Astrocyte (in vitro differentiated cells and primary cell): ENCODE data around the gene HEXIM2. TPM values are rescaled to one million over a fixed set of nuclear protein-coding genes. Genes with fewer than 3 reads are reported as not detected.
A peak's percentile ranks its signal among the peaks of the same experiment; 100 is the strongest.

Experiments used
- DNase-seq: peaks from one replicate; pipeline ENCODE4 v3.0.0-alpha.2; 2010; ENCODE audit warnings: low read depth
- FAIRE-seq: peaks from 2 replicates; lab custom pipeline; 2011; peaks lifted over from hg19 to GRCh38; lab: Jason Lieb, UNC
- H2AFZ ChIP-seq: 2 replicates; pipeline ENCODE4 v1.6.0; 2012; ENCODE audit warnings: low read depth, low read length, inconsistent platforms
- H3K27ac ChIP-seq: 2 replicates; pipeline ENCODE4 v1.5.1; 2011; ENCODE audit warnings: low read depth, low read length, inconsistent platforms
- H3K27me3 ChIP-seq: 2 replicates; pipeline ENCODE4 v1.6.0; 2011; ENCODE audit warnings: low read length, inconsistent platforms; ENCODE audit not compliant: insufficient read depth
- H3K36me3 ChIP-seq: 2 replicates; pipeline ENCODE4 v1.5.1; 2011; ENCODE audit warnings: low read length, inconsistent platforms; ENCODE audit not compliant: insufficient read depth
- H3K4me1 ChIP-seq: 2 replicates; pipeline ENCODE4 v1.5.1; 2011; ENCODE audit warnings: low read length, inconsistent platforms; ENCODE audit not compliant: insufficient read depth
- H3K4me2 ChIP-seq: 2 replicates; pipeline ENCODE4 v1.6.0; 2012; ENCODE audit warnings: low read length, inconsistent platforms
- H3K4me3 ChIP-seq: 2 replicates; pipeline ENCODE4 v1.5.1; 2011; ENCODE audit warnings: low read depth, mild to moderate bottlenecking, low read length, inconsistent platforms; ENCODE audit not compliant: insufficient read depth
- H3K79me2 ChIP-seq: 2 replicates; pipeline ENCODE4 v1.6.0; 2012; ENCODE audit warnings: mild to moderate bottlenecking, low read length, inconsistent platforms; ENCODE audit not compliant: insufficient read depth
- H3K9ac ChIP-seq: 2 replicates; pipeline ENCODE4 v1.6.0; 2012; ENCODE audit warnings: mild to moderate bottlenecking, low read length, inconsistent platforms
- H3K9me3 ChIP-seq: 2 replicates; pipeline ENCODE4 v1.5.1; 2012; ENCODE audit warnings: low read depth, mild to moderate bottlenecking, low read length, inconsistent platforms; ENCODE audit not compliant: insufficient read depth
- H4K20me1 ChIP-seq: 2 replicates; pipeline ENCODE4 v1.6.0; 2012; ENCODE audit warnings: low read length, inconsistent platforms; ENCODE audit not compliant: insufficient read depth
- H3K27ac Mint-ChIP-seq: one replicate; pipeline ENCODE4 v1.8.0; 2021; ENCODE audit warnings: mild to moderate bottlenecking, mixed read lengths; ENCODE audit not compliant: unreplicated experiment
- H3K27me3 Mint-ChIP-seq: one replicate; pipeline ENCODE4 v1.8.0; 2021; ENCODE audit warnings: low read depth, mixed read lengths; ENCODE audit not compliant: unreplicated experiment
- H3K36me3 Mint-ChIP-seq: one replicate; pipeline ENCODE4 v1.8.0; 2021; ENCODE audit warnings: low read depth, mixed read lengths; ENCODE audit not compliant: unreplicated experiment
- H3K4me1 Mint-ChIP-seq: one replicate; pipeline ENCODE4 v1.8.0; 2021; ENCODE audit warnings: low read depth, mixed read lengths; ENCODE audit not compliant: unreplicated experiment
- H3K4me3 Mint-ChIP-seq: one replicate; pipeline ENCODE4 v1.8.0; 2021; ENCODE audit warnings: mild to moderate bottlenecking, moderate library complexity, mixed read lengths; ENCODE audit not compliant: unreplicated experiment
- H3K9me3 Mint-ChIP-seq: one replicate; pipeline ENCODE4 v1.8.0; 2021; ENCODE audit warnings: mild to moderate bottlenecking, mixed read lengths; ENCODE audit not compliant: unreplicated experiment
- CTCF ChIP-seq: IDR thresholded peaks from 2 replicates; pipeline ENCODE4 v1.5.1; 2011; ENCODE audit warnings: low read depth, mild to moderate bottlenecking, inconsistent platforms, low read length, moderate library complexity; ENCODE audit not compliant: insufficient read depth
- EZH2 ChIP-seq: IDR thresholded peaks from 2 replicates; pipeline ENCODE4 v1.6.1; 2012; ENCODE audit warnings: mild to moderate bottlenecking, low read length, inconsistent platforms; ENCODE audit not compliant: insufficient read depth
- microRNA-seq: library from miRNA; unstranded; fragments of <30 nt; microRNA quantifications from one replicate; pipeline ENCODE4 v1.2.0, GENCODE V29; 2020
- total RNA-seq: library from RNA; stranded (reverse); gene quantifications from 2 replicates; pipeline ENCODE4 v1.2.1, GENCODE V29; 2021

Gene HEXIM2
- total RNA-seq, 1 donor from 2014 or later: 9.0 TPM

GRCh38 chr17:45218895-45219661, 57.4 kb downstream of the HEXIM2 start:
- H3K27ac Mint-ChIP-seq: no peak overlapping the region
- DNase-seq (peak; percentile 48), FAIRE-seq (peak; percentile 75)
- Histone ChIP-seq H3K27me3 (peaks cover 21% of the 10 kb centered on the region), H3K9ac (no peak overlapping the region), H3K27ac (no peak overlapping the region), H3K9me3 (no peaks in the 10 kb centered on the region), H4K20me1 (no peaks in the 10 kb centered on the region), H3K4me1 (no peaks in the 10 kb centered on the region), H3K4me3 (no peak overlapping the region), H3K4me2 (peak overlapping the region; percentile 60), H3K36me3 (no peaks in the 10 kb centered on the region), H3K79me2 (no peaks in the 10 kb centered on the region), H2AFZ (no peak overlapping the region)
- H3K4me3 Mint-ChIP-seq: no peak overlapping the region
- H3K27me3 Mint-ChIP-seq: peaks cover 21% of the 10 kb centered on the region
- no peaks in the 10 kb centered on the region for H3K36me3 Mint-ChIP-seq
- H3K9me3 Mint-ChIP-seq: no peaks in the 10 kb centered on the region
- TF ChIP-seq EZH2 (no peak), CTCF (peak; percentile 95)
- no peaks in the 10 kb centered on the region for H3K4me1 Mint-ChIP-seq

Small RNA genes within 50 kb of the gene (microRNA-seq; reads per million reads assigned to microRNA genes)
- gene MIR6784: not detected

Other genes starting within 250 kb of the HEXIM2 start
- 0.22 TPM in 1 of 2 replicates, not detected in the other for gene GFAP, start 246.4 kb upstream of the HEXIM2 start, total RNA-seq
- 0.82 and 1.8 TPM in 2 replicates for gene KIF18B, start 214.1 kb upstream of the HEXIM2 start, total RNA-seq
- gene C1QL1, start 193.6 kb upstream of the HEXIM2 start, total RNA-seq: not detected in 2 replicates
- 34.8 and 43.3 TPM in 2 replicates for gene DCAKD, start 110.2 kb upstream of the HEXIM2 start, total RNA-seq
- 114 and 130 TPM in 2 replicates for gene NMT1, start 100.6 kb upstream of the HEXIM2 start, total RNA-seq
- gene PLCD3, start 29.4 kb upstream of the HEXIM2 start, total RNA-seq: 76.5 and 92.0 TPM in 2 replicates
- gene ACBD4, start 26.2 kb upstream of the HEXIM2 start, total RNA-seq: 3.9 and 4.7 TPM in 2 replicates
- 44.5 and 46.6 TPM in 2 replicates for gene HEXIM1, start 13.4 kb upstream of the HEXIM2 start, total RNA-seq
- 4.0 and 4.7 TPM in 2 replicates for gene FMNL1, start 60.0 kb downstream of the HEXIM2 start, total RNA-seq
- gene SPATA32, start 100.2 kb downstream of the HEXIM2 start, total RNA-seq: not detected in 2 replicates
- gene MAP3K14, start 155.1 kb downstream of the HEXIM2 start, total RNA-seq: 10.8 and 11.0 TPM in 2 replicates